Measurements from ENCODE around the gene CACNG5.

The CACNG5 gene

GRCh38 chr17:66839616-66840015 lies 4.7 kb downstream of the CACNG5 start:
- no peak for TF ChIP-seq CTCF (conservative IDR thresholded peaks at IDR 0.05; ENCODE audit: low read depth, low read length)
- DNase-seq (ENCODE audit: low read depth): no peak
- H3K4me3 ChIP-seq (ENCODE audit: low read length): no peak overlapping the region

- H3K4me3 ChIP-seq (ENCODE audit: low read length): no peak overlapping the region
- no peak for TF ChIP-seq CTCF (conservative IDR thresholded peaks at IDR 0.05; ENCODE audit: low read depth, low read length)
- DNase-seq (ENCODE audit: low read depth): no peak
Measured at GRCh38 chr17:66840061-66840460, 5.1 kb downstream of the CACNG5 start.

GRCh38 chr17:66841328-66841727 lies 6.4 kb downstream of the CACNG5 start:
- no peak for TF ChIP-seq CTCF (conservative IDR thresholded peaks at IDR 0.05; ENCODE audit: low read depth, low read length)
- DNase-seq (ENCODE audit: low read depth): no peak
- H3K4me3 ChIP-seq (ENCODE audit: low read length): no peak overlapping the region

GRCh38 chr17:66841744-66842143 lies 6.8 kb downstream of the CACNG5 start:
- no peak for TF ChIP-seq CTCF (conservative IDR thresholded peaks at IDR 0.05; ENCODE audit: low read depth, low read length)
- DNase-seq (ENCODE audit: low read depth): no peak
- H3K4me3 ChIP-seq (ENCODE audit: low read length): no peak overlapping the region

- no peak for DNase-seq (ENCODE audit: low read depth)
- no peak for TF ChIP-seq CTCF (conservative IDR thresholded peaks at IDR 0.05; ENCODE audit: low read depth, low read length)
Measured at GRCh38 chr17:66842505-66842904, 7.6 kb downstream of the CACNG5 start.

GRCh38 chr17:66842959-66843358 lies 8.0 kb downstream of the CACNG5 start:
- H3K4me3 ChIP-seq (ENCODE audit: low read length): no peak overlapping the region
- DNase-seq (ENCODE audit: low read depth): no peak
- no peak for TF ChIP-seq CTCF (conservative IDR thresholded peaks at IDR 0.05; ENCODE audit: low read depth, low read length)

More at GRCh38 chr17:66842505-66842904, 7.6 kb downstream of the CACNG5 start:
- H3K4me3 ChIP-seq (ENCODE audit: low read length): no peak overlapping the region

GRCh38 chr17:66843627-66844026 lies 8.7 kb downstream of the CACNG5 start:
- no peak overlapping the region for H3K4me3 ChIP-seq (ENCODE audit: low read length)
- DNase-seq (ENCODE audit: low read depth): no peak
- no peak for TF ChIP-seq CTCF (conservative IDR thresholded peaks at IDR 0.05; ENCODE audit: low read depth, low read length)
